ENCODE results near the gene VMAC. TPM values are rescaled to one million over a fixed set of nuclear protein-coding genes. Genes with fewer than 3 reads are reported as not detected.

VMAC gene
- total and polyA plus RNA-seq, 10 donors = 2.1 to 15.9 (median 11.5) TPM

- Histone ChIP-seq H3K9me3 (no peaks in the 10 kb centered on the region), H3K4me3 (no peak overlapping the region), H3K27ac (no peak overlapping the region), H3K4me1 (peaks cover 0 to 14% (median 10%) of the 10 kb centered on the region in 6 donors), H3K36me3 (peaks cover 12 to 97% (median 77%) of the 10 kb centered on the region in 6 donors), H3K27me3 (replicated peaks in 1 of 7) (no peaks in the 10 kb centered on the region)
- WGBS, 5 donors = 94 to 97% (median 95%) methylated on average over 23 to 36 of the region's 36 CpGs
- TF ChIP-seq CTCF (IDR thresholded peaks at IDR 0.05 in 8 of 11, conservative IDR thresholded peaks at IDR 0.05 in 3 of 11) (no peak), POLR2AphosphoS5 (IDR thresholded peaks at IDR 0.05) (peak in 1 of 3 donors; percentile 51), POLR2A (IDR thresholded peaks at IDR 0.05) (no peak)
- intact Hi-C loops (cut with DNase I; ENCODE audit: low total_unique reads) = no loop called here
- DNase-seq = no peak
These were observed 12.9 kb downstream of the VMAC start for GRCh38 chr19:5917431-5918107.

GRCh38 chr19:5918463-5919079 is 13.9 kb downstream of the VMAC start:
- Histone ChIP-seq H3K9me3 (no peaks in the 10 kb centered on the region), H3K27ac (no peak overlapping the region), H3K4me1 (peaks cover 0 to 14% (median 10%) of the 10 kb centered on the region in 6 donors), H3K27me3 (replicated peaks in 1 of 7) (no peaks in the 10 kb centered on the region), H3K4me3 (no peak overlapping the region), H3K36me3 (peaks cover 12 to 100% (median 87%) of the 10 kb centered on the region in 6 donors)
- intact Hi-C loops (cut with DNase I; ENCODE audit: low total_unique reads) = no loop called here
- DNase-seq = no peak
- 96 to 100% (median 97%) methylated on average over 15 to 20 of the region's 20 CpGs for WGBS, 5 donors
- TF ChIP-seq POLR2A (IDR thresholded peaks at IDR 0.05) (no peak), POLR2AphosphoS5 (IDR thresholded peaks at IDR 0.05) (peak in 1 of 3 donors; percentile 25)

- WGBS, 5 donors = 71 to 86% (median 81%) methylated on average over 21 of the region's 21 CpGs
- Histone ChIP-seq H3K27ac (peak overlapping the region in 6 of 8 donors; percentile 26 to 56 (median 34)), H3K36me3 (peaks cover 10 to 100% (median 97%) of the 10 kb centered on the region in 6 donors), H3K4me3 (no peak overlapping the region), H3K9me3 (no peaks in the 10 kb centered on the region), H3K27me3 (replicated peaks in 1 of 7) (no peaks in the 10 kb centered on the region), H3K4me1 (peaks cover 0 to 14% (median 10%) of the 10 kb centered on the region in 6 donors)
- intact Hi-C loops (cut with DNase I; ENCODE audit: low total_unique reads) = no loop called here
- DNase-seq = no peak
- no peak for TF ChIP-seq CTCF (IDR thresholded peaks at IDR 0.05 in 8 of 11, conservative IDR thresholded peaks at IDR 0.05 in 3 of 11)
- peak in 2 of 3 donors; percentile 31 to 61 for TF ChIP-seq POLR2AphosphoS5 (IDR thresholded peaks at IDR 0.05)
These were observed 17.0 kb downstream of the VMAC start for GRCh38 chr19:5921516-5922160.

- H3K36me3 ChIP-seq = peaks cover 6 to 100% (median 97%) of the 10 kb centered on the region in 6 donors
- TF ChIP-seq CTCF (IDR thresholded peaks at IDR 0.05 in 8 of 11, conservative IDR thresholded peaks at IDR 0.05 in 3 of 11) = no peak
- no peak for TF ChIP-seq POLR2AphosphoS5 (IDR thresholded peaks at IDR 0.05)
- TF ChIP-seq POLR2A (IDR thresholded peaks at IDR 0.05) = no peak
These were observed 17.5 kb downstream of the VMAC start for GRCh38 chr19:5922161-5922545.

More at GRCh38 chr19:5922161-5922545, 17.5 kb downstream of the VMAC start:
- H3K9me3 ChIP-seq = no peaks in the 10 kb centered on the region
- H3K4me3 ChIP-seq = no peak overlapping the region
- WGBS, 5 donors = 91 to 95% (median 93%) methylated on average over 12 of the region's 12 CpGs
- peak overlapping the region in 3 of 8 donors; percentile 23 to 56 (median 42) for H3K27ac ChIP-seq
- no peaks in the 10 kb centered on the region for H3K27me3 ChIP-seq (replicated peaks in 1 of 7)
- DNase-seq = no peak
- intact Hi-C loops (cut with DNase I; ENCODE audit: low total_unique reads) = no loop called here
- peaks cover 0 to 14% (median 10%) of the 10 kb centered on the region in 6 donors for H3K4me1 ChIP-seq

Measured in spleen (tissue), 11 donors.